ENCODE data around the gene KCNE4. TPM values are rescaled to one million over a fixed set of nuclear protein-coding genes. Genes with fewer than 3 reads are reported as not detected.

The KCNE4 gene
- total and polyA plus RNA-seq, 9 of the 15 experiments (the other 6 are each of a cell fraction or from before 2014, with no cell fraction given), result not detected

DNA sequence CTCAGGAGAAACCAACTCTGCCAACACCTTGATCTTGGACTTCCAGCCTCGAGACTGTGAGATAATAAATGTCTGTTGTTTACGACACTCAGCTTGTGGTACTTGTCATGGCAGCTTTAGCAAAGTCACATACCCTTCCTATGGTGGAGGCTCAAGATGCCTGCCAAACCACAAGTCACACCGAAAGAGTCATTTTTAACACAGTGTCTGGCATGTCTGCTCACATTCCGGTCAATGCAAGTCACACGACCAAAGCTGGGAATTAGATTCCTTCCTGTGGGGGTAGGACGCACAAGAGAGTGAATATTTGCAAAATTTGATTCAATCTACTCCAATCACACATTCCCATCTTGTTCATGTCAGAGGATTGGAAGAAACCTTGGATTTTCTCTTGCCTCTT lies 24.6 kb downstream of the KCNE4 start:
- Histone ChIP-seq H3K4me1 (replicated peaks in 1 of 2; ENCODE audit: control insufficient read depth in 2 of 2, insufficient read depth in 2 of 2, low read length in 2 of 2) (no peaks in the 10 kb centered on the region; a peak in 2 of 5 replicates), H3K79me2 (ENCODE audit: control insufficient read depth, insufficient read depth, low read length) (no peaks in the 10 kb centered on the region), H3K9ac (ENCODE audit: insufficient read depth in 1 of 2, low read depth in 2 of 2, low read length in 2 of 2) (no peak overlapping the region), H3K4me2 (ENCODE audit: insufficient read depth, low read length) (no peak overlapping the region), H4K20me1 (replicated peaks; ENCODE audit: control insufficient read depth, insufficient read depth, low read length) (no peaks in the 10 kb centered on the region), H3K9me3 (replicated peaks; ENCODE audit: control insufficient read depth, insufficient read depth, low read depth, low read length) (no peaks in the 10 kb centered on the region; the same call in 1 of the 2 replicates), H3K36me3 (ENCODE audit: control insufficient read depth, insufficient read depth, low read length) (no peaks in the 10 kb centered on the region), H2AFZ (ENCODE audit: low read depth, low read length) (no peak overlapping the region), H3K4me3 (no peak overlapping the region), H3K27me3 (ENCODE audit: control insufficient read depth in 2 of 2, insufficient read depth in 2 of 2, low read length in 2 of 2) (no peaks in the 10 kb centered on the region), H3K9me1 (ENCODE audit: control insufficient read depth, insufficient read depth, low read length) (no peaks in the 10 kb centered on the region), H3K27ac (ENCODE audit: extremely low read depth, low read depth, low read length) (no peak overlapping the region)
- TF ChIP-seq CBX8 (IDR thresholded peaks at IDR 0.05; ENCODE audit: borderline replicate concordance, extremely low read depth, low read depth, low read length, poor library complexity, severe bottlenecking) (no peak), ZNF780A (CRISPR knock-in tag; IDR thresholded peaks at IDR 0.05) (no peak), ZNF79 (CRISPR knock-in tag; IDR thresholded peaks at IDR 0.05; ENCODE audit: low read depth) (no peak)
- TF ChIP-seq, protein P1, sequence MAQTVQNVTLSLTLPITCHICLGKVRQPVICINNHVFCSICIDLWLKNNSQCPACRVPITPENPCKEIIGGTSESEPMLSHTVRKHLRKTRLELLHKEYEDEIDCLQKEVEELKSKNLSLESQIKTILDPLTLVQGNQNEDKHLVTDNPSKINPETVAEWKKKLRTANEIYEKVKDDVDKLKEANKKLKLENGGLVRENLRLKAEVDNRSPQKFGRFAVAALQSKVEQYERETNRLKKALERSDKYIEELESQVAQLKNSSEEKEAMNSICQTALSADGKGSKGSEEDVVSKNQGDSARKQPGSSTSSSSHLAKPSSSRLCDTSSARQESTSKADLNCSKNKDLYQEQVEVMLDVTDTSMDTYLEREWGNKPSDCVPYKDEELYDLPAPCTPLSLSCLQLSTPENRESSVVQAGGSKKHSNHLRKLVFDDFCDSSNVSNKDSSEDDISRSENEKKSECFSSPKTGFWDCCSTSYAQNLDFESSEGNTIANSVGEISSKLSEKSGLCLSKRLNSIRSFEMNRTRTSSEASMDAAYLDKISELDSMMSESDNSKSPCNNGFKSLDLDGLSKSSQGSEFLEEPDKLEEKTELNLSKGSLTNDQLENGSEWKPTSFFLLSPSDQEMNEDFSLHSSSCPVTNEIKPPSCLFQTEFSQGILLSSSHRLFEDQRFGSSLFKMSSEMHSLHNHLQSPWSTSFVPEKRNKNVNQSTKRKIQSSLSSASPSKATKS (CRISPR knock-in tag; IDR thresholded peaks at IDR 0.05), result no peak
- TF ChIP-seq, protein P2, sequence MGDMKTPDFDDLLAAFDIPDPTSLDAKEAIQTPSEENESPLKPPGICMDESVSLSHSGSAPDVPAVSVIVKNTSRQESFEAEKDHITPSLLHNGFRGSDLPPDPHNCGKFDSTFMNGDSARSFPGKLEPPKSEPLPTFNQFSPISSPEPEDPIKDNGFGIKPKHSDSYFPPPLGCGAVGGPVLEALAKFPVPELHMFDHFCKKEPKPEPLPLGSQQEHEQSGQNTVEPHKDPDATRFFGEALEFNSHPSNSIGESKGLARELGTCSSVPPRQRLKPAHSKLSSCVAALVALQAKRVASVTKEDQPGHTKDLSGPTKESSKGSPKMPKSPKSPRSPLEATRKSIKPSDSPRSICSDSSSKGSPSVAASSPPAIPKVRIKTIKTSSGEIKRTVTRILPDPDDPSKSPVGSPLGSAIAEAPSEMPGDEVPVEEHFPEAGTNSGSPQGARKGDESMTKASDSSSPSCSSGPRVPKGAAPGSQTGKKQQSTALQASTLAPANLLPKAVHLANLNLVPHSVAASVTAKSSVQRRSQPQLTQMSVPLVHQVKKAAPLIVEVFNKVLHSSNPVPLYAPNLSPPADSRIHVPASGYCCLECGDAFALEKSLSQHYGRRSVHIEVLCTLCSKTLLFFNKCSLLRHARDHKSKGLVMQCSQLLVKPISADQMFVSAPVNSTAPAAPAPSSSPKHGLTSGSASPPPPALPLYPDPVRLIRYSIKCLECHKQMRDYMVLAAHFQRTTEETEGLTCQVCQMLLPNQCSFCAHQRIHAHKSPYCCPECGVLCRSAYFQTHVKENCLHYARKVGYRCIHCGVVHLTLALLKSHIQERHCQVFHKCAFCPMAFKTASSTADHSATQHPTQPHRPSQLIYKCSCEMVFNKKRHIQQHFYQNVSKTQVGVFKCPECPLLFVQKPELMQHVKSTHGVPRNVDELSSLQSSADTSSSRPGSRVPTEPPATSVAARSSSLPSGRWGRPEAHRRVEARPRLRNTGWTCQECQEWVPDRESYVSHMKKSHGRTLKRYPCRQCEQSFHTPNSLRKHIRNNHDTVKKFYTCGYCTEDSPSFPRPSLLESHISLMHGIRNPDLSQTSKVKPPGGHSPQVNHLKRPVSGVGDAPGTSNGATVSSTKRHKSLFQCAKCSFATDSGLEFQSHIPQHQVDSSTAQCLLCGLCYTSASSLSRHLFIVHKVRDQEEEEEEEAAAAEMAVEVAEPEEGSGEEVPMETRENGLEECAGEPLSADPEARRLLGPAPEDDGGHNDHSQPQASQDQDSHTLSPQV (IDR thresholded peaks at IDR 0.05), result no peak
- WGBS (ENCODE audit: insufficient coverage, low coverage, missing lambda C conversion rate), result 16% methylated on average over 6 of the region's 6 CpGs
- intact Hi-C loops (cut with micrococcal nuclease), result no loop called here
- ChIA-PET POLR2A (no interaction called here), CTCF (ENCODE audit: low intra/inter-chr PET ratio) (no interaction called here)
- ATAC-seq (no peak), FAIRE-seq (no peak), DNase-seq (ENCODE audit: extremely low read depth in 1 of 4, low spot score in 3 of 4) (no peak)
- BruUV-seq (replicated peaks), result no TSS peak
- in situ Hi-C loops (cut with MboI), result no loop called here
